ENCODE measurements around the gene SULT4A1. TPM values are rescaled to one million over a fixed set of nuclear protein-coding genes. Genes with fewer than 3 reads are reported as not detected.

SULT4A1 gene
- total and polyA plus RNA-seq, 8 donors = 0.12 to 2.2 (median 0.77) TPM; not detected in 4

GRCh38 chr22:43879901-43880540, 17.7 kb upstream of the SULT4A1 start:
- intact Hi-C loops (cut with DNase I; ENCODE audit: low total_unique reads) = no loop called here
- Histone ChIP-seq H3K27me3 (peaks cover 0 to 89% (median 0%) of the 10 kb centered on the region in 3 donors), H3K9me3 (no peaks in the 10 kb centered on the region), H3K4me1 (no peaks in the 10 kb centered on the region), H3K27ac (no peak overlapping the region), H3K4me3 (no peak overlapping the region), H3K36me3 (no peaks in the 10 kb centered on the region)
- no peak for DNase-seq
- WGBS, 5 donors = 73 to 82% (median 81%) methylated on average over 10 to 14 of the region's 14 CpGs
- TF ChIP-seq EP300 (IDR thresholded peaks at IDR 0.05) (no peak), POLR2A (IDR thresholded peaks at IDR 0.05) (no peak)
- TF ChIP-seq, protein P1, sequence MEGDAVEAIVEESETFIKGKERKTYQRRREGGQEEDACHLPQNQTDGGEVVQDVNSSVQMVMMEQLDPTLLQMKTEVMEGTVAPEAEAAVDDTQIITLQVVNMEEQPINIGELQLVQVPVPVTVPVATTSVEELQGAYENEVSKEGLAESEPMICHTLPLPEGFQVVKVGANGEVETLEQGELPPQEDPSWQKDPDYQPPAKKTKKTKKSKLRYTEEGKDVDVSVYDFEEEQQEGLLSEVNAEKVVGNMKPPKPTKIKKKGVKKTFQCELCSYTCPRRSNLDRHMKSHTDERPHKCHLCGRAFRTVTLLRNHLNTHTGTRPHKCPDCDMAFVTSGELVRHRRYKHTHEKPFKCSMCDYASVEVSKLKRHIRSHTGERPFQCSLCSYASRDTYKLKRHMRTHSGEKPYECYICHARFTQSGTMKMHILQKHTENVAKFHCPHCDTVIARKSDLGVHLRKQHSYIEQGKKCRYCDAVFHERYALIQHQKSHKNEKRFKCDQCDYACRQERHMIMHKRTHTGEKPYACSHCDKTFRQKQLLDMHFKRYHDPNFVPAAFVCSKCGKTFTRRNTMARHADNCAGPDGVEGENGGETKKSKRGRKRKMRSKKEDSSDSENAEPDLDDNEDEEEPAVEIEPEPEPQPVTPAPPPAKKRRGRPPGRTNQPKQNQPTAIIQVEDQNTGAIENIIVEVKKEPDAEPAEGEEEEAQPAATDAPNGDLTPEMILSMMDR (IDR thresholded peaks at IDR 0.05) = no peak

GRCh38 chr22:43878831-43879550, 16.7 kb upstream of the SULT4A1 start:
- 61 to 69% (median 65%) methylated on average over 10 to 12 of the region's 12 CpGs for WGBS, 5 donors
- TF ChIP-seq POLR2AphosphoS5 (IDR thresholded peaks at IDR 0.05) (no peak), POLR2A (IDR thresholded peaks at IDR 0.05) (no peak), EP300 (IDR thresholded peaks at IDR 0.05) (no peak)
- TF ChIP-seq, protein P1 (IDR thresholded peaks at IDR 0.05) = no peak

DNA sequence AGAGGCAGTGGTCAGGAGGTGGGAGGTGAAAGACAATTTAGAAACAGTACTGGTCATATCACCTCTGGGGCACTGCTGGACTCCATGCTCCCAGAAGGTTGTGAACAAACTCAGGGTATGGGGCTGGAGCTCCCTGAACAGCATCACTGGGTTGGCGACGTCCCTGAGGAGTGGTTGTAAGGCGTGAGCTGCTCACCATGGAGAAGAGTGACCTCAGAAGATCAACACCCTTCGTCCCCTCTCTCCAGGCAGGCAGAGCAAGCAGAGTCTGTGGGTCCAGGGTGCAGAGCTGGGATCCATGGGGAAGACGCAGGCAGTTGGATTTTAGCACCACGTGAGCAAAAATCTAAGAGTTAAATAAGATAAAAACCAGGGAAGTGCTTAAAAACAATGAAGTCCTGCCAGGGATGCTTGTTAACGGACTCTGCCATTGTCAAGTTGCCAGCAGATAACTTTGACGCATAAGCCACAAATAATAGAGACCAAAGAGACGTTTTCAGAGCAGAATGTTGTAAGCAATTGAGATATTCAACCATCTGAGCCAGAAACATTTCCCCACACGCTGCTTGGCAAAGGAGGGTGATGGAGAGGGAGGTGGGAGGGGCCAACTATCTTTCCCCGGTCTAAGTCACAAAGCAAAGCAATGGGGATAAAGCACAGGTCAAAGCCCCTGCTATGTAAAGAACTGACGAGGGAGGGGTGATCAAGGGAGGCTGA, 15.9 kb upstream of the SULT4A1 start:
- no peak for DNase-seq
- intact Hi-C loops (cut with DNase I; ENCODE audit: low total_unique reads) = no loop called here
- Histone ChIP-seq H3K27ac (no peak overlapping the region), H3K4me3 (no peak overlapping the region), H3K27me3 (peaks cover 0 to 86% (median 0%) of the 10 kb centered on the region in 3 donors), H3K36me3 (no peaks in the 10 kb centered on the region), H3K4me1 (no peaks in the 10 kb centered on the region), H3K9me3 (no peaks in the 10 kb centered on the region)
- 36 to 46% (median 37%) methylated on average over 12 of the region's 12 CpGs for WGBS, 5 donors
- TF ChIP-seq EP300 (IDR thresholded peaks at IDR 0.05) = no peak
- no peak for TF ChIP-seq POLR2AphosphoS5 (IDR thresholded peaks at IDR 0.05)

More at GRCh38 chr22:43878831-43879550, 16.7 kb upstream of the SULT4A1 start:
- no peak for DNase-seq
- intact Hi-C loops (cut with DNase I; ENCODE audit: low total_unique reads) = no loop called here
- Histone ChIP-seq H3K36me3 (no peaks in the 10 kb centered on the region), H3K27me3 (peaks cover 0 to 90% (median 0%) of the 10 kb centered on the region in 3 donors), H3K4me1 (no peaks in the 10 kb centered on the region), H3K4me3 (no peak overlapping the region), H3K27ac (no peak overlapping the region), H3K9me3 (no peaks in the 10 kb centered on the region)

DNA sequence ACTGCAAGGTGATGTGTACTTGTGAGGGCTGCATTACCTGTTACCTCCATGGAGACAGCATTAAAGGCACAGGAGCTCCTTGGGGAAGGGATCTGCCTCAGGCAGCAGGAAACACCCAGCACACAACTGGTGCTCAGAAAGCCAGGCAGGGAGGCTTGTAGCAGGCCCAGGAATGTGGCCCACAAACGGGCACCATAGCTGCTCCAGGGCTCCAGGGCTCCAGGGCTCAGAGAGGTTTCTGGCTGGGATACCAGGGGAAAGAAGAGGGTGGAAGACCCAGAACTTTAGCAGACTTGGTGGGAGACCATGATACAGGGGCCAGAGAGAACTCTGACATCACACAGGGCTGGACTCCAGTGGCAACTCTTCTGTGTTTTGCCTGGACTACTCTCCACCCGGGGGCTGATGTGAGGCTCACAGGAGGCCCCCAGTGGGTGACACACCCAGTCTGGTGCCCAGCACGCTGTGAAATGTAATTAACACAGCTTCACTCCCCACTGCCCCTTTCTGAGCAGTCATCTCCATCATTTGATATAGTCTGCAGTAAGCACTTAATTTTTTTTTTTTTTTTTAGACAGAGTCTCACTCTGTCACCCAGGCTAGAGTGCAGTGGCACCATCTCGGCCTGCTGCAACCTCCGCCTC, 14.7 kb upstream of the SULT4A1 start:
- Histone ChIP-seq H3K36me3 (no peaks in the 10 kb centered on the region), H3K4me3 (no peak overlapping the region), H3K4me1 (no peaks in the 10 kb centered on the region), H3K27me3 (peaks cover 0 to 77% (median 0%) of the 10 kb centered on the region in 3 donors), H3K9me3 (no peaks in the 10 kb centered on the region), H3K27ac (no peak overlapping the region)
- 55 to 79% (median 70%) methylated on average over 5 of the region's 5 CpGs for WGBS, 5 donors
- intact Hi-C loops (cut with DNase I; ENCODE audit: low total_unique reads) = no loop called here
- no peak for DNase-seq
- TF ChIP-seq, protein P1 (IDR thresholded peaks at IDR 0.05) = no peak
- TF ChIP-seq POLR2A (IDR thresholded peaks at IDR 0.05) (no peak), POLR2AphosphoS5 (IDR thresholded peaks at IDR 0.05) (no peak), EP300 (IDR thresholded peaks at IDR 0.05) (no peak)
